ENCODE results near the gene SEPTIN10.
A peak's percentile ranks its signal among the peaks of the same experiment; 100 is the strongest.

Gene SEPTIN10

GRCh38 chr2:109525836-109526235 lies 87.9 kb downstream of the SEPTIN10 start:
- Histone ChIP-seq H3K36me3 (ENCODE audit: control insufficient read depth in 5 of 5, insufficient read depth in 5 of 5, low read length in 5 of 5) (no peaks in the 10 kb centered on the region), H3K4me1 (ENCODE audit: control insufficient read depth in 5 of 5, insufficient read depth in 5 of 5, low read length in 5 of 5) (peaks cover 0 to 13% (median 9%) of the 10 kb centered on the region in 5 donors), H3K9ac (ENCODE audit: low read length in 5 of 5) (no peak overlapping the region), H3K4me3 (ENCODE audit: low read depth in 1 of 5, low read length in 5 of 5) (no peak overlapping the region), H3K9me3 (ENCODE audit: control insufficient read depth in 5 of 5, low read length in 5 of 5) (no peaks in the 10 kb centered on the region), H3K27me3 (ENCODE audit: control insufficient read depth in 5 of 5, insufficient read depth in 4 of 5, low read length in 5 of 5) (peaks cover 0 to 8% (median 3%) of the 10 kb centered on the region in 5 donors), H3K27ac (ENCODE audit: low read depth, low read length) (no peak overlapping the region)

GRCh38 chr2:109523536-109524361 lies 90.0 kb downstream of the SEPTIN10 start:
- H3K27me3 ChIP-seq (ENCODE audit: control insufficient read depth in 5 of 5, insufficient read depth in 4 of 5, low read length in 5 of 5), result peaks cover 0 to 8% (median 3%) of the 10 kb centered on the region in 5 donors
- no peak overlapping the region for H3K4me3 ChIP-seq (ENCODE audit: low read depth in 1 of 5, low read length in 5 of 5)
- H3K36me3 ChIP-seq (ENCODE audit: control insufficient read depth in 5 of 5, insufficient read depth in 5 of 5, low read length in 5 of 5), result no peaks in the 10 kb centered on the region
- peaks cover 0 to 5% (median 4%) of the 10 kb centered on the region in 5 donors for H3K4me1 ChIP-seq (ENCODE audit: control insufficient read depth in 5 of 5, insufficient read depth in 5 of 5, low read length in 5 of 5)
- H3K9me3 ChIP-seq (ENCODE audit: control insufficient read depth in 5 of 5, low read length in 5 of 5), result no peaks in the 10 kb centered on the region
- no peak overlapping the region for H3K27ac ChIP-seq (ENCODE audit: low read depth, low read length)
- no peak overlapping the region for H3K9ac ChIP-seq (ENCODE audit: low read length in 5 of 5)

GRCh38 chr2:109523121-109523520 lies 90.6 kb downstream of the SEPTIN10 start:
- Histone ChIP-seq H3K9ac (ENCODE audit: low read length in 5 of 5) (no peak overlapping the region), H3K9me3 (ENCODE audit: control insufficient read depth in 5 of 5, low read length in 5 of 5) (no peaks in the 10 kb centered on the region), H3K36me3 (ENCODE audit: control insufficient read depth in 5 of 5, insufficient read depth in 5 of 5, low read length in 5 of 5) (no peaks in the 10 kb centered on the region), H3K4me3 (ENCODE audit: low read depth in 1 of 5, low read length in 5 of 5) (no peak overlapping the region), H3K27me3 (ENCODE audit: control insufficient read depth in 5 of 5, insufficient read depth in 4 of 5, low read length in 5 of 5) (peaks cover 0 to 8% (median 3%) of the 10 kb centered on the region in 5 donors), H3K4me1 (ENCODE audit: control insufficient read depth in 5 of 5, insufficient read depth in 5 of 5, low read length in 5 of 5) (peaks cover 0 to 5% (median 4%) of the 10 kb centered on the region in 5 donors), H3K27ac (ENCODE audit: low read depth, low read length) (no peak overlapping the region)

GRCh38 chr2:109522063-109522374 lies 91.7 kb downstream of the SEPTIN10 start:
- Histone ChIP-seq H3K4me1 (ENCODE audit: control insufficient read depth in 5 of 5, insufficient read depth in 5 of 5, low read length in 5 of 5) (peaks cover 0 to 5% (median 4%) of the 10 kb centered on the region in 5 donors), H3K27ac (ENCODE audit: low read depth, low read length) (no peak overlapping the region), H3K27me3 (ENCODE audit: control insufficient read depth in 5 of 5, insufficient read depth in 4 of 5, low read length in 5 of 5) (peaks cover 0 to 6% (median 3%) of the 10 kb centered on the region in 5 donors), H3K36me3 (ENCODE audit: control insufficient read depth in 5 of 5, insufficient read depth in 5 of 5, low read length in 5 of 5) (no peaks in the 10 kb centered on the region), H3K9ac (ENCODE audit: low read length in 5 of 5) (no peak overlapping the region), H3K9me3 (ENCODE audit: control insufficient read depth in 5 of 5, low read length in 5 of 5) (no peaks in the 10 kb centered on the region), H3K4me3 (ENCODE audit: low read depth in 1 of 5, low read length in 5 of 5) (no peak overlapping the region)

GRCh38 chr2:109521233-109522062 lies 92.3 kb downstream of the SEPTIN10 start:
- Histone ChIP-seq H3K27ac (ENCODE audit: low read depth, low read length) (no peak overlapping the region), H3K9me3 (ENCODE audit: control insufficient read depth in 5 of 5, low read length in 5 of 5) (no peaks in the 10 kb centered on the region), H3K27me3 (ENCODE audit: control insufficient read depth in 5 of 5, insufficient read depth in 4 of 5, low read length in 5 of 5) (peaks cover 0 to 6% (median 3%) of the 10 kb centered on the region in 5 donors), H3K36me3 (ENCODE audit: control insufficient read depth in 5 of 5, insufficient read depth in 5 of 5, low read length in 5 of 5) (no peaks in the 10 kb centered on the region), H3K4me3 (ENCODE audit: low read depth in 1 of 5, low read length in 5 of 5) (no peak overlapping the region), H3K4me1 (ENCODE audit: control insufficient read depth in 5 of 5, insufficient read depth in 5 of 5, low read length in 5 of 5) (peaks cover 0 to 5% (median 4%) of the 10 kb centered on the region in 5 donors), H3K9ac (ENCODE audit: low read length in 5 of 5) (no peak overlapping the region)

- no peak overlapping the region for H3K27ac ChIP-seq (ENCODE audit: low read depth, low read length)
- no peak overlapping the region for H3K9ac ChIP-seq (ENCODE audit: low read length in 5 of 5)
- peaks cover 0 to 6% (median 3%) of the 10 kb centered on the region in 5 donors for H3K27me3 ChIP-seq (ENCODE audit: control insufficient read depth in 5 of 5, insufficient read depth in 4 of 5, low read length in 5 of 5)
- peaks cover 0 to 12% (median 5%) of the 10 kb centered on the region in 5 donors for H3K4me1 ChIP-seq (ENCODE audit: control insufficient read depth in 5 of 5, insufficient read depth in 5 of 5, low read length in 5 of 5)
- H3K4me3 ChIP-seq (ENCODE audit: low read depth in 1 of 5, low read length in 5 of 5), result no peak overlapping the region
- H3K36me3 ChIP-seq (ENCODE audit: control insufficient read depth in 5 of 5, insufficient read depth in 5 of 5, low read length in 5 of 5), result no peaks in the 10 kb centered on the region
- no peaks in the 10 kb centered on the region for H3K9me3 ChIP-seq (ENCODE audit: control insufficient read depth in 5 of 5, low read length in 5 of 5)
Measured at GRCh38 chr2:109519513-109519912, 94.3 kb downstream of the SEPTIN10 start.

GRCh38 chr2:109517118-109517889 lies 96.5 kb downstream of the SEPTIN10 start:
- Histone ChIP-seq H3K4me3 (ENCODE audit: low read depth in 1 of 5, low read length in 5 of 5) (no peak overlapping the region), H3K27ac (ENCODE audit: low read depth, low read length) (no peak overlapping the region), H3K9ac (ENCODE audit: low read length in 5 of 5) (no peak overlapping the region), H3K4me1 (ENCODE audit: control insufficient read depth in 5 of 5, insufficient read depth in 5 of 5, low read length in 5 of 5) (peaks cover 4 to 23% (median 15%) of the 10 kb centered on the region in 5 donors), H3K9me3 (ENCODE audit: control insufficient read depth in 5 of 5, low read length in 5 of 5) (no peaks in the 10 kb centered on the region), H3K36me3 (ENCODE audit: control insufficient read depth in 5 of 5, insufficient read depth in 5 of 5, low read length in 5 of 5) (no peaks in the 10 kb centered on the region), H3K27me3 (ENCODE audit: control insufficient read depth in 5 of 5, insufficient read depth in 4 of 5, low read length in 5 of 5) (peaks cover 0 to 4% (median 0%) of the 10 kb centered on the region in 5 donors)

GRCh38 chr2:109516445-109517117 lies 97.2 kb downstream of the SEPTIN10 start:
- Histone ChIP-seq H3K27ac (ENCODE audit: low read depth, low read length) (no peak overlapping the region), H3K27me3 (ENCODE audit: control insufficient read depth in 5 of 5, insufficient read depth in 4 of 5, low read length in 5 of 5) (peaks cover 0 to 1% (median 0%) of the 10 kb centered on the region in 5 donors), H3K9me3 (ENCODE audit: control insufficient read depth in 5 of 5, low read length in 5 of 5) (no peaks in the 10 kb centered on the region), H3K36me3 (ENCODE audit: control insufficient read depth in 5 of 5, insufficient read depth in 5 of 5, low read length in 5 of 5) (no peaks in the 10 kb centered on the region), H3K4me1 (ENCODE audit: control insufficient read depth in 5 of 5, insufficient read depth in 5 of 5, low read length in 5 of 5) (peaks cover 4 to 23% (median 15%) of the 10 kb centered on the region in 5 donors), H3K4me3 (ENCODE audit: low read depth in 1 of 5, low read length in 5 of 5) (no peak overlapping the region), H3K9ac (ENCODE audit: low read length in 5 of 5) (no peak overlapping the region)

- Histone ChIP-seq H3K27ac (ENCODE audit: low read depth, low read length) (peak overlapping the region; percentile 80), H3K27me3 (ENCODE audit: control insufficient read depth in 5 of 5, insufficient read depth in 4 of 5, low read length in 5 of 5) (no peaks in the 10 kb centered on the region), H3K4me3 (ENCODE audit: low read depth in 1 of 5, low read length in 5 of 5) (no peak overlapping the region), H3K9ac (ENCODE audit: low read length in 5 of 5) (no peak overlapping the region), H3K36me3 (ENCODE audit: control insufficient read depth in 5 of 5, insufficient read depth in 5 of 5, low read length in 5 of 5) (no peaks in the 10 kb centered on the region), H3K9me3 (ENCODE audit: control insufficient read depth in 5 of 5, low read length in 5 of 5) (no peaks in the 10 kb centered on the region), H3K4me1 (ENCODE audit: control insufficient read depth in 5 of 5, insufficient read depth in 5 of 5, low read length in 5 of 5) (peaks cover 4 to 25% (median 17%) of the 10 kb centered on the region in 5 donors)
Measured at GRCh38 chr2:109514857-109515256, 98.9 kb downstream of the SEPTIN10 start.
